Measurements from ENCODE around the gene ZNF652. TPM values are rescaled to one million over a fixed set of nuclear protein-coding genes. Genes with fewer than 3 reads are reported as not detected.
"Not testable (repeated sequence)": the region's sequence is repeated elsewhere in the genome, so short reads cannot be mapped to it uniquely, and the experiment has no call there.

The ZNF652 gene
- total RNA-seq, 1 experiment from 2014 or later, result 32.1 TPM

DNA sequence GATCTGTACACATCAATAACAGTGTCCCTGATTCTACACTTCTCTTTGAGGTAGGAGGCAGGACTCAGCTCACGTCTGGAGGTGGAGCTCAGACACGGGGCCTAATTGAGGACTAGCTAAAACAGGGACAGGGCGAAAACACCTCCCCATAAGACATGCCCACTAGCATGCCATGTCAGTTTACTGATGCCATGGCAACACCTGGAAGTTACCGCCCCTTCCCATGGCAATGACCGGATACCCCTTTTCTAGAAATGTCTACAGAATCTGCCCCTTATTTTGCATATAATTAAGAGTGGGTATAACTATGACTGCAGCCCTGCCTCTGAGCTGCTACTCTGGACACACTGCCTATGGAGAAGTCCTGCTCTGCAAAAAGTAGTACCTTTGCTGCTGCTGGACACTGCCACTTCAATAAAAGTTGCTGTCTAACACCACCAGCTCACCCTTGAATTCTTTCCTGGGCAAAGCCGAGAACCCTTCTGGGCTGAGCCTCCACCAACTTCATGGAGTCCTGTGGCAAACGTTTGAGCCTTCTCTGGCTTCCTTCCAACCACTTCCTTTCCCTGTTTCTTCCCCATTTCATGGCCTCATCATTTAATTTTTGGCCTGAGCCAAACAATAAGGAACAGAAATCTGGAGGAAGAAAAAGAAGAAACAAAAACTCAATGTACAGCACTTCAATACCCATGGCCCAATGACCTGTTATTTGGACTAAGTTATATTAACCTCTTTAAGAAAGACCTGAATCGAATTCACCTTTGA lies 31.6 kb upstream of the ZNF652 start:
- TF ChIP-seq, protein P1, sequence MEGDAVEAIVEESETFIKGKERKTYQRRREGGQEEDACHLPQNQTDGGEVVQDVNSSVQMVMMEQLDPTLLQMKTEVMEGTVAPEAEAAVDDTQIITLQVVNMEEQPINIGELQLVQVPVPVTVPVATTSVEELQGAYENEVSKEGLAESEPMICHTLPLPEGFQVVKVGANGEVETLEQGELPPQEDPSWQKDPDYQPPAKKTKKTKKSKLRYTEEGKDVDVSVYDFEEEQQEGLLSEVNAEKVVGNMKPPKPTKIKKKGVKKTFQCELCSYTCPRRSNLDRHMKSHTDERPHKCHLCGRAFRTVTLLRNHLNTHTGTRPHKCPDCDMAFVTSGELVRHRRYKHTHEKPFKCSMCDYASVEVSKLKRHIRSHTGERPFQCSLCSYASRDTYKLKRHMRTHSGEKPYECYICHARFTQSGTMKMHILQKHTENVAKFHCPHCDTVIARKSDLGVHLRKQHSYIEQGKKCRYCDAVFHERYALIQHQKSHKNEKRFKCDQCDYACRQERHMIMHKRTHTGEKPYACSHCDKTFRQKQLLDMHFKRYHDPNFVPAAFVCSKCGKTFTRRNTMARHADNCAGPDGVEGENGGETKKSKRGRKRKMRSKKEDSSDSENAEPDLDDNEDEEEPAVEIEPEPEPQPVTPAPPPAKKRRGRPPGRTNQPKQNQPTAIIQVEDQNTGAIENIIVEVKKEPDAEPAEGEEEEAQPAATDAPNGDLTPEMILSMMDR (conservative IDR thresholded peaks at IDR 0.05; ENCODE audit: low read depth, low read length), result no peak
- no peak for TF ChIP-seq EZH2 (IDR thresholded peaks at IDR 0.05; ENCODE audit: borderline replicate concordance, low read depth, low read length, poor library complexity, severe bottlenecking)
- Histone ChIP-seq H3K36me3 (ENCODE audit: insufficient read depth, low read length, poor library complexity, severe bottlenecking) (no peaks in the 10 kb centered on the region), H3K27ac (ENCODE audit: low read depth, low read length, poor library complexity, severe bottlenecking) (no peak overlapping the region), H3K9me3 (ENCODE audit: low read depth, low read length, poor library complexity, severe bottlenecking) (no peaks in the 10 kb centered on the region), H3K4me1 (ENCODE audit: insufficient read depth, low read length, poor library complexity, severe bottlenecking) (peaks cover 22% of the 10 kb centered on the region), H3K4me3 (ENCODE audit: low read depth, low read length, poor library complexity, severe bottlenecking) (no peak overlapping the region), H3K27me3 (replicated peaks; ENCODE audit: insufficient read depth, low read depth, low read length, poor library complexity) (no peaks in the 10 kb centered on the region)
- intact Hi-C loops (cut with micrococcal nuclease; ENCODE audit: unreplicated experiment), result loop anchor here (2.0 to 10.0 kb wide), 3 partner anchors 161 to 589 kb away; partner anchors contain the start of gene PHOSPHO1
- ChIA-PET CTCF (no interaction called here), POLR2A (ENCODE audit: low non-redundant PET) (interaction anchor here (0.7 kb wide), 1 partner anchor 449 kb away, joined by 3 read pairs; the partner anchor contains the start of gene SNF8)
- no TSS peak for BruUV-seq (replicated peaks)
- DNase-seq (ENCODE audit: low spot score), result peak; percentile 18

DNA sequence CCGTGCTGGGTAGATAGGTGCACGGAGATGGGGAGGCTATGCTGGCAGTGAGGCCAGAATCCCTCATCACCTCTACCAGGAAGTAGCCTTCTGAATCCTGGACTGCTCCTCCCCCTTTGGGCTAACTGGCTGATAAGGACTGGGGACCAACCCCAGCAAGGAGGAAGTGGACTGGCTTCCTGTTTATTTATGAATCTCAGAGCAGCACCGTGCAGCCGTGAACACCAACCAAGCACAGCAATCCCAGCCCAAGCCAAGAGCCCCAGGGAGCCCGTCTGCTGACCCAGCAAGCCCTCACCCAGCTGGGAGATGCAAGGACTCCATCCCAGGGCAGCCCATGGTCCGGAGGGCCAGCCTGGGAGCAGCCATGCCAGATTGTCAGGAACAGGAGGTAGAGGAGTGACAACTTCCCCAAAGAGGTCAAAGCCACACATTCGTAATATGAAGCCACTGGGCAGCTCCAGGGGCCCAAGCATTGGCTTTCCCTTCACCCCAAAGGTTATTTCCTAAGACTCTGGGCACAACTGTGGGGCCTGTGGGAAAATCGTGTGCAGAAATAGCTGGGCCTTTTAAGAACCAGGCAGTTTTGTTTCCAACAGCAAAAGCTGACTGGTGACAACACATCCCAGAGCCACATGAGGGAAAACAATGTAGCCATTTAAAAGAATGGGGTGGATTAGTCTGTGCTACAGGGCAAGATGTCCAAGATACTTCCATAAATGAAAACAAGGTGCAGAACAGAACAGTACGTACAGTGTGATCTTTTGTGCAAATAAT lies 28.7 kb upstream of the ZNF652 start:
- Histone ChIP-seq H3K27ac (ENCODE audit: low read depth, low read length, poor library complexity, severe bottlenecking) (no peak overlapping the region), H3K36me3 (ENCODE audit: insufficient read depth, low read length, poor library complexity, severe bottlenecking) (no peaks in the 10 kb centered on the region), H3K27me3 (replicated peaks; ENCODE audit: insufficient read depth, low read depth, low read length, poor library complexity) (no peaks in the 10 kb centered on the region), H3K4me3 (ENCODE audit: low read depth, low read length, poor library complexity, severe bottlenecking) (no peak overlapping the region), H3K4me1 (ENCODE audit: insufficient read depth, low read length, poor library complexity, severe bottlenecking) (peaks cover 22% of the 10 kb centered on the region), H3K9me3 (ENCODE audit: low read depth, low read length, poor library complexity, severe bottlenecking) (no peaks in the 10 kb centered on the region)
- intact Hi-C loops (cut with micrococcal nuclease; ENCODE audit: unreplicated experiment), result loop anchor here (5.0 to 10.0 kb wide), 2 partner anchors 158 to 586 kb away; partner anchors contain the start of gene PHOSPHO1
- no peak for DNase-seq (ENCODE audit: low spot score)
- CTCF ChIA-PET, result no interaction called here
- POLR2A ChIA-PET (ENCODE audit: low non-redundant PET), result no interaction called here
- no peak for TF ChIP-seq EZH2 (IDR thresholded peaks at IDR 0.05; ENCODE audit: borderline replicate concordance, low read depth, low read length, poor library complexity, severe bottlenecking)
- TF ChIP-seq, protein P1 (conservative IDR thresholded peaks at IDR 0.05; ENCODE audit: low read depth, low read length), result no peak
- no TSS peak for BruUV-seq (replicated peaks)

- H3K27me3 ChIP-seq (replicated peaks; ENCODE audit: insufficient read depth, low read depth, low read length, poor library complexity); POLR2A ChIA-PET (ENCODE audit: low non-redundant PET); H3K27ac ChIP-seq (ENCODE audit: low read depth, low read length, poor library complexity, severe bottlenecking); H3K9me3 ChIP-seq (ENCODE audit: low read depth, low read length, poor library complexity, severe bottlenecking); H3K4me3 ChIP-seq (ENCODE audit: low read depth, low read length, poor library complexity, severe bottlenecking); CTCF ChIA-PET; BruUV-seq (replicated peaks); H3K36me3 ChIP-seq (ENCODE audit: insufficient read depth, low read length, poor library complexity, severe bottlenecking): not testable (repeated sequence)
- intact Hi-C loops (cut with micrococcal nuclease; ENCODE audit: unreplicated experiment), result loop anchor here (5.0 to 10.0 kb wide), 2 partner anchors 157 to 585 kb away; partner anchors contain the start of gene PHOSPHO1
- peaks cover 22% of the 10 kb centered on the region for H3K4me1 ChIP-seq (ENCODE audit: insufficient read depth, low read length, poor library complexity, severe bottlenecking)
- DNase-seq (ENCODE audit: low spot score), result peak; percentile 69
Measured at GRCh38 chr17:49389514-49390347, 27.7 kb upstream of the ZNF652 start.
